ENCODE measurements around the gene MRPL10.

Gene MRPL10

DNA sequence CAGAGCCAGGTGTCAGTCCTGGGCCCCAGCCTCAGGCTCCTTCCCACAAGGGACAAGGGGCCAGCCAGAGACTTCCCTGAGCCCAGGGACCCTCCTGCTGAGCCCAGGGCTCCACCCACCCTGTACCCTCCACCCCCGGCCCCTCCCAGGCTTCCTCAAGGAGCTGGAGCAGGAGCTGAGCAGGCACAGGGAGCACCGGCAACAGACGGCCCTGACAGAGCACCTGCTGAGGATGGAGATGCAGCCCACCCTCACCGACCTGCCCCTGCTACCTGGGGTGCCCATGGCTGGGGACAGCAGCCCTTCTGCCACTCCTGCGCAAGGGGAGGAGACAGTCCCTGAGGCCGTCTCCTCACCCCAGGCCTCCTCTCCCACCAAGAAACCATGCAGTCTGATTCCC is 5.3 kb upstream of the MRPL10 start (continued):
- TF ChIP-seq, protein P1, sequence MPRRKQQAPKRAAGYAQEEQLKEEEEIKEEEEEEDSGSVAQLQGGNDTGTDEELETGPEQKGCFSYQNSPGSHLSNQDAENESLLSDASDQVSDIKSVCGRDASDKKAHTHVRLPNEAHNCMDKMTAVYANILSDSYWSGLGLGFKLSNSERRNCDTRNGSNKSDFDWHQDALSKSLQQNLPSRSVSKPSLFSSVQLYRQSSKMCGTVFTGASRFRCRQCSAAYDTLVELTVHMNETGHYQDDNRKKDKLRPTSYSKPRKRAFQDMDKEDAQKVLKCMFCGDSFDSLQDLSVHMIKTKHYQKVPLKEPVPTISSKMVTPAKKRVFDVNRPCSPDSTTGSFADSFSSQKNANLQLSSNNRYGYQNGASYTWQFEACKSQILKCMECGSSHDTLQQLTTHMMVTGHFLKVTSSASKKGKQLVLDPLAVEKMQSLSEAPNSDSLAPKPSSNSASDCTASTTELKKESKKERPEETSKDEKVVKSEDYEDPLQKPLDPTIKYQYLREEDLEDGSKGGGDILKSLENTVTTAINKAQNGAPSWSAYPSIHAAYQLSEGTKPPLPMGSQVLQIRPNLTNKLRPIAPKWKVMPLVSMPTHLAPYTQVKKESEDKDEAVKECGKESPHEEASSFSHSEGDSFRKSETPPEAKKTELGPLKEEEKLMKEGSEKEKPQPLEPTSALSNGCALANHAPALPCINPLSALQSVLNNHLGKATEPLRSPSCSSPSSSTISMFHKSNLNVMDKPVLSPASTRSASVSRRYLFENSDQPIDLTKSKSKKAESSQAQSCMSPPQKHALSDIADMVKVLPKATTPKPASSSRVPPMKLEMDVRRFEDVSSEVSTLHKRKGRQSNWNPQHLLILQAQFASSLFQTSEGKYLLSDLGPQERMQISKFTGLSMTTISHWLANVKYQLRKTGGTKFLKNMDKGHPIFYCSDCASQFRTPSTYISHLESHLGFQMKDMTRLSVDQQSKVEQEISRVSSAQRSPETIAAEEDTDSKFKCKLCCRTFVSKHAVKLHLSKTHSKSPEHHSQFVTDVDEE (CRISPR knock-in tag; IDR thresholded peaks at IDR 0.05), result no peak
- no peak for TF ChIP-seq PPARA (CRISPR knock-in tag; IDR thresholded peaks at IDR 0.05; ENCODE audit: borderline replicate concordance)

DNA sequence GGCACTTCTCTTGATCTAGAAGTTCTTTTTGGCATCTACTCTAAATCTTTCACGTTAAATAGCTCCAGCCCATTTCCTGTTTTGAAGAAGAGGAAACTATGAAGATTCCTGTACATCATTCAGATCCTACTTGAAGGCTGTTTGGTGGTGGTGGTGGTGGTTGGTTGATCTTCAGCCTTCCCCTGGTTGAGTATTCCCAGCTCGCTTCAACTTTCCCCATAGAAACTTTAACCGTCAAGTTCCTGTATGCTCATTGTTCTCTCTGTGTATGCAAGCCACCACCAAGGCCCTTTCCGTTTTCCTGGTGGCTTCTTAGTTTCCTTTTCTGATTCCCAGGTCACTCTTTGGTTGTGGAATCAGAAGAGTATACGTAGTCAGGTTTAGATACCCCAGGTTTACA is 3.4 kb upstream of the MRPL10 start:
- ATAC-seq, result no peak

DNA sequence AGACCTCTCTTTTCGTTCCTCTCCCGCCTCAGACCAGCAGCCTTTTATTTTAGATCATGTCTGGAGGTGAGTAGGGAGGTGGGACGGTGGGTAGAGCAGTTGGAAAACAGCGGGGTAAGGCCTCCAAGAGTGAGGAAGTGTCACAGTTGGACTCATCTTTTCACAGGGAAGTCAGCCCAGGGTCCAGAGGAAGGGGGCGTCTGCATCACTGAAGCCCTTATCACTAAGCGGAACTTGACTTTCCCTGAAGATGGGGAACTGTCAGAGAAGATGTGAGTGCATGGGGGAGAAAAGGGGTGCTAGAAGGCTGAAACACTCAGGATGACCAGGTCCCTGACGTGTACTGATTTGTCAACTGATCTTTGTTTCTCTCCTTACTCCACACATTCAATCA is 590 bp upstream of the MRPL10 start:
- ATAC-seq, result peak; percentile 41
- TF ChIP-seq, protein P2, sequence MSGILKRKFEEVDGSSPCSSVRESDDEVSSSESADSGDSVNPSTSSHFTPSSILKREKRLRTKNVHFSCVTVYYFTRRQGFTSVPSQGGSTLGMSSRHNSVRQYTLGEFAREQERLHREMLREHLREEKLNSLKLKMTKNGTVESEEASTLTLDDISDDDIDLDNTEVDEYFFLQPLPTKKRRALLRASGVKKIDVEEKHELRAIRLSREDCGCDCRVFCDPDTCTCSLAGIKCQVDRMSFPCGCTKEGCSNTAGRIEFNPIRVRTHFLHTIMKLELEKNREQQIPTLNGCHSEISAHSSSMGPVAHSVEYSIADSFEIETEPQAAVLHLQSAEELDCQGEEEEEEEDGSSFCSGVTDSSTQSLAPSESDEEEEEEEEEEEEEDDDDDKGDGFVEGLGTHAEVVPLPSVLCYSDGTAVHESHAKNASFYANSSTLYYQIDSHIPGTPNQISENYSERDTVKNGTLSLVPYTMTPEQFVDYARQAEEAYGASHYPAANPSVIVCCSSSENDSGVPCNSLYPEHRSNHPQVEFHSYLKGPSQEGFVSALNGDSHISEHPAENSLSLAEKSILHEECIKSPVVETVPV (CRISPR knock-in tag; IDR thresholded peaks at IDR 0.05), result no peak
- TF ChIP-seq TOX (CRISPR knock-in tag; IDR thresholded peaks at IDR 0.05; ENCODE audit: borderline replicate concordance), result no peak

More for the DNA sequence above, 3.4 kb upstream of the MRPL10 start:
- TF ChIP-seq, protein P3, sequence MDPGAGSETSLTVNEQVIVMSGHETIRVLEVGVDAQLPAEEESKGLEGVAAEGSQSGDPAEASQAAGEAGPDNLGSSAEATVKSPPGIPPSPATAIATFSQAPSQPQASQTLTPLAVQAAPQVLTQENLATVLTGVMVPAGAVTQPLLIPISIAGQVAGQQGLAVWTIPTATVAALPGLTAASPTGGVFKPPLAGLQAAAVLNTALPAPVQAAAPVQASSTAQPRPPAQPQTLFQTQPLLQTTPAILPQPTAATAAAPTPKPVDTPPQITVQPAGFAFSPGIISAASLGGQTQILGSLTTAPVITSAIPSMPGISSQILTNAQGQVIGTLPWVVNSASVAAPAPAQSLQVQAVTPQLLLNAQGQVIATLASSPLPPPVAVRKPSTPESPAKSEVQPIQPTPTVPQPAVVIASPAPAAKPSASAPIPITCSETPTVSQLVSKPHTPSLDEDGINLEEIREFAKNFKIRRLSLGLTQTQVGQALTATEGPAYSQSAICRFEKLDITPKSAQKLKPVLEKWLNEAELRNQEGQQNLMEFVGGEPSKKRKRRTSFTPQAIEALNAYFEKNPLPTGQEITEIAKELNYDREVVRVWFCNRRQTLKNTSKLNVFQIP (CRISPR knock-in tag; IDR thresholded peaks at IDR 0.05; ENCODE audit: borderline replicate concordance, low read depth), result no peak
- no peak for TF ChIP-seq ZNF8 (CRISPR knock-in tag; IDR thresholded peaks at IDR 0.05)
- TF ChIP-seq, protein P4, sequence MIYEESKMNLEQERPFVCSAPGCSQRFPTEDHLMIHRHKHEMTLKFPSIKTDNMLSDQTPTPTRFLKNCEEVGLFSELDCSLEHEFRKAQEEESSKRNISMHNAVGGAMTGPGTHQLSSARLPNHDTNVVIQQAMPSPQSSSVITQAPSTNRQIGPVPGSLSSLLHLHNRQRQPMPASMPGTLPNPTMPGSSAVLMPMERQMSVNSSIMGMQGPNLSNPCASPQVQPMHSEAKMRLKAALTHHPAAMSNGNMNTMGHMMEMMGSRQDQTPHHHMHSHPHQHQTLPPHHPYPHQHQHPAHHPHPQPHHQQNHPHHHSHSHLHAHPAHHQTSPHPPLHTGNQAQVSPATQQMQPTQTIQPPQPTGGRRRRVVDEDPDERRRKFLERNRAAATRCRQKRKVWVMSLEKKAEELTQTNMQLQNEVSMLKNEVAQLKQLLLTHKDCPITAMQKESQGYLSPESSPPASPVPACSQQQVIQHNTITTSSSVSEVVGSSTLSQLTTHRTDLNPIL (CRISPR knock-in tag; IDR thresholded peaks at IDR 0.05; ENCODE audit: low read depth), result no peak
- no peak for TF ChIP-seq SNAI2 (CRISPR knock-in tag; IDR thresholded peaks at IDR 0.05)
- TF ChIP-seq GLIS3 (CRISPR knock-in tag; IDR thresholded peaks at IDR 0.05), result no peak
- no peak for TF ChIP-seq TOX (CRISPR knock-in tag; IDR thresholded peaks at IDR 0.05; ENCODE audit: borderline replicate concordance)
- no peak for TF ChIP-seq BACH2 (CRISPR knock-in tag; IDR thresholded peaks at IDR 0.05; ENCODE audit: borderline replicate concordance)
- TF ChIP-seq TCF4 (CRISPR knock-in tag; IDR thresholded peaks at IDR 0.05; ENCODE audit: borderline replicate concordance), result no peak
- no peak for TF ChIP-seq ARNTL (CRISPR knock-in tag; IDR thresholded peaks at IDR 0.05; ENCODE audit: borderline replicate concordance, low read depth)
- TF ChIP-seq ISL1 (CRISPR knock-in tag; IDR thresholded peaks at IDR 0.05), result no peak
- no peak for TF ChIP-seq ZNF70 (CRISPR knock-in tag; IDR thresholded peaks at IDR 0.05)
- TF ChIP-seq, protein P5, sequence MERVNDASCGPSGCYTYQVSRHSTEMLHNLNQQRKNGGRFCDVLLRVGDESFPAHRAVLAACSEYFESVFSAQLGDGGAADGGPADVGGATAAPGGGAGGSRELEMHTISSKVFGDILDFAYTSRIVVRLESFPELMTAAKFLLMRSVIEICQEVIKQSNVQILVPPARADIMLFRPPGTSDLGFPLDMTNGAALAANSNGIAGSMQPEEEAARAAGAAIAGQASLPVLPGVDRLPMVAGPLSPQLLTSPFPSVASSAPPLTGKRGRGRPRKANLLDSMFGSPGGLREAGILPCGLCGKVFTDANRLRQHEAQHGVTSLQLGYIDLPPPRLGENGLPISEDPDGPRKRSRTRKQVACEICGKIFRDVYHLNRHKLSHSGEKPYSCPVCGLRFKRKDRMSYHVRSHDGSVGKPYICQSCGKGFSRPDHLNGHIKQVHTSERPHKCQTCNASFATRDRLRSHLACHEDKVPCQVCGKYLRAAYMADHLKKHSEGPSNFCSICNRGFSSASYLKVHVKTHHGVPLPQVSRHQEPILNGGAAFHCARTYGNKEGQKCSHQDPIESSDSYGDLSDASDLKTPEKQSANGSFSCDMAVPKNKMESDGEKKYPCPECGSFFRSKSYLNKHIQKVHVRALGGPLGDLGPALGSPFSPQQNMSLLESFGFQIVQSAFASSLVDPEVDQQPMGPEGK (CRISPR knock-in tag; IDR thresholded peaks at IDR 0.05; ENCODE audit: borderline replicate concordance), result no peak
- TF ChIP-seq ZFP3 (CRISPR knock-in tag; IDR thresholded peaks at IDR 0.05), result no peak
- TF ChIP-seq ESRRG (CRISPR knock-in tag; IDR thresholded peaks at IDR 0.05), result no peak
- no peak for TF ChIP-seq OSR1 (CRISPR knock-in tag; IDR thresholded peaks at IDR 0.05)

DNA sequence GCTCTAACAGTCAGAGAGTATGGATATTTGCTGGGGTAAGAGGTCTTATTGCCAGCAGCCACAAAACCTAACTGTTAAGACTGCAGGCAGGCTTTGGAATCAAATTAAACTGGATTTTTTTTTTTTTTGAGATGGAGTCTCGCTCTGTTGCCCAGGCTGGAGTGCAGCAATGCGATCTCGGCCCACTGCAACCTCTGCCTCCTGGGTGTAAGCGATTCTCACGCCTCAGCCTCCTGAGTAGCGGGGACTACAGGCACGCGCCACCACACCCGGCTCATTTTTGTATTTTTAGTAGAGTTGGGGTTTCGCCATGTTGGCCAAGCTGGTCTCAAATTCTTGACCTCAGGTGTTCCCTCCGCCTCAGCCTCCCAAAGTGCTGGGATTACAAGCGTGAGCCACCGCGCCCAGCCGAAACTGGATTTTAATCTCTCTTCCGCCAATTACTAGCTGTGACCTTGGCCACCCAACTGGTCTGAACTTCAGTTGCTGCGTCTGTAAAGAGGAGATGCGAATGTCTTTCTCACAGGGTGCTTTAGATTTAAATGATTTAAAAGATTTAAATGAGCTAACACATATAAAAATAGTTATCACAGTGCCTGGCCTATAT is 842 bp downstream of the MRPL10 start:
- TF ChIP-seq ZNF8 (CRISPR knock-in tag; IDR thresholded peaks at IDR 0.05) (no peak), ESRRG (CRISPR knock-in tag; IDR thresholded peaks at IDR 0.05) (0 out of 2 replicates have a peak, but pooled peaks have one; percentile 38)
- no peak for ATAC-seq
